Measurements from ENCODE around the gene CCNC.
A peak's percentile ranks its signal among the peaks of the same experiment; 100 is the strongest.

Gene CCNC

DNA sequence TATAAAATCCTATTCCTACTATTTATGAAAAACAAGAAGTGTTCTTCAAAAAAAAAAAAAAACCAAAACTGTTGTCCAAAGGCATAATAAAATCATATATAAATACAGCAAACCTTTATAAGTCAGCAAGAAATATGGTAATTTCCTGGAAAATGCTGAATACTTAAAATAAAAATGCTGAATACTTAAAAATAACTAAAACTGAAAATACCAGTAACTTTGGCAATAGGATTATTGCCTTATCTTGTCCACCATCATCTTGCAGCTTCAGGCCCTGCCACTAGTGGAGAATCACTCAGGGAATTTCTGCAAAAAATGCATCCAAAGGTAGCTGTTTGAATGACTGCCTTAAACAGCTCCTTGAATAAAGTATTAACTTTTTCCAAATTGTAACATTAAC lies 24.5 kb downstream of the CCNC start:
- no peak for DNase-seq

- DNase-seq, result no peak
These were observed 37.8 kb downstream of the CCNC start for GRCh38 chr6:99530627-99531026.

DNA sequence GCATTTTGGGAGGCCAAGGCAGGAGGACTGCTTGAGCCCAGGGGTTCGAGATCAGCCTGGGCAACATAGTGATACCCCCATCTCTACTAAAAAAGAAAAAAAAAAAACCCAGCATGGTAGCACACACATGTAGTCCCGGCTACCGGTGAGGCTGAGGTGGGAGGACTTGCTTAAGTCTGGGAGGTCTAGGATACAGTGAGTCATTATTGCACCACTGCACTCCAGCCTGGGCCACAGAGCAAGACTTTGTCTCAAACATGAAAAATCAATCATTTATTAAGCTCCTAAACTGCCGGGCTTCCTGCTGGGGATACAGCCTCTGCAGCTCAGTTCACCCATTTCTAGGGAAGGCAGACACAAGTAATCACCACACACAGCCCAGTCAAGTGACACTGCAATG lies 45.9 kb downstream of the CCNC start:
- DNase-seq, result no peak

DNA sequence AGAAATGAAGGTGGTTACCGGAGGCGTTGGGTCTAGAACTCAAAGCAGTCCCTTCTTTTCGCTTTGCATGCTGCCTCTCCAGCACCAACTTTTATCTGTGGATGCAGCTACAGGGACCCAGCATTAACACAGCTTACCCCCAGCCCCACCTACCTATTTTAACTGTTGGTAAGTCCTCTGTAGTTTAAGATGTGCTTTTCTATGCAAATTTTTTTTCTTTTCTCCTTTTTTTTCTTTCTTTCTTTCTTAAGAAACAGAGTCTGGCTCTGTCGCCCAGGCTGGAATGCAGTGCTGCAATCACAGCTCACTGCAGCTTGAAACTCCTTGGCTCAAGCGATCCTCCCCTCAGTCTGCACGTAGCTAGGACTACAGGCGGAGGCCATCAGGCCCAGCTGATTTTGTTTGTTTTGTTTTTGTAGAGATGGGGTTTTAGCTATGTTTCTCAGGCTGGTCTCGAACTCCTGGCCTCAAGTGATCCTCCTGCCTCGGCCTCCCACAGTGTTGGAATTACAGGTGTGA lies 46.8 kb downstream of the CCNC start:
- peak; percentile 57 for DNase-seq

- peak; percentile 69 for DNase-seq
These were observed 47.4 kb downstream of the CCNC start for GRCh38 chr6:99520855-99521632.

DNA sequence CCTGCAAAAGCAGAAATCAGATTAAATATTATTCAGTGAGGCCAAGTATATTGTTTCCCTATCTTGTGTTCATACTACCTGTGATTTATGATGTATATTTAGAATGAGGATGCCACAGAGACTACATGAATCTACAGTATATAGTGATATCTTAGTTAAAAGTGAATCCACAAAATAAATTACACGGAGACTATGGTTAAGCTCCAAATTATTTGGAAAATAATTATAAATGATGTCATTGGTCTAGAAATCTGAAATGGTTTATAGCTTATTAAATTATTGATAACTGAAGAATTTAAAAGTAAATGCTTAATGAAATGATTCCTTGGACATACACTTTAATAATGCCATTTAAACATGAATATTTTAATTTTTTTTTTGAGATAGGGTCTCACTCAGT lies 49.0 kb downstream of the CCNC start:
- no peak for DNase-seq

DNA sequence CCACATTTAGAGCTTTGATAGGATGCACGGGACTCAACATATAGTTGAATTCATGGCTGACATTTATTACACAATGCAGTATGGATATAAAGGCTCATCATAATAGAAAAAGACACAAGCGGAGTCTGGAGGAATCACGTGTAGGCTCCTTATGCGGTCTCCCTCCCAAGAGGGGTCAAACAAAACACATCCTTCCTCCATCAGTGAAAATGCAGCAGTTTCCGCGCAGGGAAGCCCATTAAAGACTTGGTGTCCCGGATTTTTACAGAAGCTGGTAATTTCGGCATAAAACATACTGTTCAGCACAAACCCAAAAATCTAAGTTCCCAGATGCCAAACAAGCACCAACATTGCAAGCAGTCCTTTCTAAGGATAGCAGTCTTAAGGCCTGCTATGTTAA lies 54.4 kb downstream of the CCNC start:
- no peak for DNase-seq

DNA sequence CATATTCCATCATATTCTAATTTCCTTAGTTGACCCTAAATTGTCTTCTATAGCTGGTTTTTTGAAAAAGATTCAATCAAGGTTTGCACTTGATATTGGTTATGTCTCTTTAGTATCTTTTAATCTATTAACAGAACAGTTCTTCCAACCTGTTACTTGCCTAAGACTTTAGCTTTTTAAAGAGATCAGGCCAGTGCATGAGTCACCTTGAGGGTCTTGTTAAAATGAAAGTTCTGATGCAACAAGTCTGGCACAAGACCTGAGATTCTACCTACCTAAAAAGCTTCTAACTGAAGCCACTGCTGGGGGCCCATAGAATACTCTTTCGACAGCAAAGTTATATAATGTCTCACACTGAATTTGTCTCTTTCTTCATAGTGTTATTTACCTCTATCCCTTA lies 56.4 kb downstream of the CCNC start:
- DNase-seq, result no peak

DNA sequence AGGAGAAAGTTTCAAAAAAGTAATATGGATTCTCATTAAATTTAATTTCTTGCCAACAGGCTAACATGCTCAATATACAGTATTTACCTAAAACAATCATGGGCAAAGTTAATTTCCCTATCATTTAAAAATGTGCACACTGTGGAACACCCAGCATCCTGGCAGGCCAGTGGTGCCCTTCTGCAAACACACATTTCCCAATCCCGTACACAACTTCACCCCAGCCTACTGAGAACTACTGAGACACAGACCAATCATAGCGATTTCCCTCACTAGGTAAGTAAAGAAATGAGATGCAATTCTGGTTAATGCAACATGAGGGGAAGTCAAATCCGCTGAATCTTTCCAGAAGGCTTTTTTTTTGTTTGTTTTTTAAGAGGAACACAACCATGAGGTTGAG lies 60.8 kb downstream of the CCNC start:
- DNase-seq, result no peak

GRCh38 chr6:99501762-99502161 lies 66.7 kb downstream of the CCNC start:
- DNase-seq, result no peak

DNA sequence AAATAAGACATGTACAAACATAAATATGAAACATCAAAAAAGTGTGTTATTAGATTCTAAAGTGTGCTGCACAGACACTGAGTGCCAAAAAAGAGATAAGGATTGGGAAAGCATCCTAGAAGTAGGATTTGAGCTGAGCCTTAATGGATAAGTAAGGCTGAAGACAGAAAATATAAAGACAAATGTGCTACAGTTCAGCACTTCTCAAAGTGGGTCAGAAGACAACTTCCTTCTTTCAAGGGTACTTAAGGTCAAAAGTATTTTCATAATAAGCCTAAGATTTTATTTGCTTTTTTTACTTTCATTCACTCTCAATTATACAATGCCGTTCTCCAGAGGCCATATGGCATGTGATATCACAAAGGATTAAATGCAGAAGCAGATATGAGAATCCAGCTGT lies 70.0 kb downstream of the CCNC start:
- DNase-seq, result no peak

DNA sequence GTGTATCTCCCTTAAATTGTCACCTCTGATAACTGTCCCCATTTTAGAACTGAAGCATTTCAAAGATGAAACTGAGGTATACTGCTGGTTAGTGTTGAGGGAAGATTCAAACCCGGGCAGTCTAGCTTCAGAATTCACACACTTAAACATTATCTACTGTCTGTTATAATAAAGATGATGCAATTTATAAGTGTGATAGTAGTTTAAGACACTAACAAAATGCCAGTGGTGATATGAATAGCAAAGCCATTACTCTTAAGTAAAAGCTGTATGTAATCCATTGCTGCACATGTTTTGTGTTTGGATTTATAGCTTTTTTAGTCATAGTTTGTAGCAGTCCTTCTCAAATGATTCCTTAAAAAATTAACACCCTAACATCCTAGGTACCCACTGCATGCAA lies 73.0 kb downstream of the CCNC start:
- DNase-seq, result no peak
